ENCODE measurements around the gene TUBB1. TPM values are rescaled to one million over a fixed set of nuclear protein-coding genes. Genes with fewer than 3 reads are reported as not detected.

The TUBB1 gene
- total and polyA plus RNA-seq, 2 of the 13 experiments (the other 11 are each of a cell fraction or from before 2014, with no cell fraction given): 0.11 to 57.6 TPM

DNA sequence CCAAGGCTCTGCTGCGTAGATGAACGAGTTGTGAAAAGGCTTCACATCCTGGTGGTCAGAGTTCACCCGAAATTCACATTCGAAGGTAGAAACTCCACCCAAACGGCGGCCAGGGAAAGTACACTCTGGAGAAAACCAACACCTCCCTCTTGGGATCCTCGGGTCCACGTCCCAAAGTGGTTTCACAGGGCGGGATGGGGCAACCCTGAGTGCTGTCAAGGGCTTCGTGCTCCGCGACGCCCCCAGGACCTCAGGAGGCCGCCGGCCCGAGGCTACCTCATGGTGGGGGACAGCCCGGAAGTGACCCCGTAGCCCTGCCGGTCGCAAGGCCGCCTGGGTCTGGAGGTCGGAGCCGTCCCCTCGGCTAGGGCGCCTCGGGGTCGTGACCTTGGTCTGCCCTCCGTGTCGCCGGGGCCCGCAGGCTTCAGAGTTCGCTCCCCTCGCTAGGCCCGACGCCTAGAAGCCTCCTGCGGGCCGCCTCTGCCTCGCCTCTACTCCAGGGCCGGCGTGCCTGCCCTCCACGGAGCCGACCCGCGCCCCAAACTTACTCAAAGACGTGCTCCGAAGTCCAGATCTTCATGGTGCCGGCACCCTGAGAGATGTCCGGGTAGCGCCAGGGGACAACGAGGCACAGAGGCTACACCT is 23.0 kb downstream of the TUBB1 start, which contains the start of gene PRELID3B (continued):
- TF ChIP-seq CHD2 (IDR thresholded peaks at IDR 0.05; ENCODE audit: low read depth, low read length) (no peak), ZNF724P (CRISPR knock-in tag; IDR thresholded peaks at IDR 0.05; ENCODE audit: borderline replicate concordance) (no peak; the same call in 1 of the 2 replicates), ZNF501 (CRISPR knock-in tag; IDR thresholded peaks at IDR 0.05) (peak; percentile 59; the same call in 1 of the 2 replicates), ZMYM2 (CRISPR knock-in tag; IDR thresholded peaks at IDR 0.05) (no peak), JUND (CRISPR knock-in tag; IDR thresholded peaks at IDR 0.05) (no peak), DNMT1 (CRISPR knock-in tag; IDR thresholded peaks at IDR 0.05) (peak; percentile 67; the same call in 1 of the 2 replicates), NCOR1 (IDR thresholded peaks at IDR 0.05; ENCODE audit: borderline replicate concordance, low read length) (no peak), FOXJ3 (CRISPR knock-in tag; IDR thresholded peaks at IDR 0.05; ENCODE audit: borderline replicate concordance) (no peak), RBAK (CRISPR knock-in tag; IDR thresholded peaks at IDR 0.05) (no peak), FOXO1 (CRISPR knock-in tag; IDR thresholded peaks at IDR 0.05) (no peak), ZSCAN31 (CRISPR knock-in tag; IDR thresholded peaks at IDR 0.05; ENCODE audit: low read depth) (peak; percentile 20; the same call in 1 of the 2 replicates), FOSL2 (CRISPR knock-in tag; IDR thresholded peaks at IDR 0.05) (0 out of 2 replicates have a peak, but pooled peaks have one; percentile 6), HNRNPH1 (optimal IDR thresholded peaks at IDR 0.05; ENCODE audit: low read depth, low read length) (no peak), ZNF510 (CRISPR knock-in tag; IDR thresholded peaks at IDR 0.05; ENCODE audit: low read depth) (no peak), ZNF260 (CRISPR knock-in tag; IDR thresholded peaks at IDR 0.05; ENCODE audit: borderline replicate concordance, low read depth) (no peak), THYN1 (CRISPR knock-in tag; IDR thresholded peaks at IDR 0.05; ENCODE audit: borderline replicate concordance, low read depth) (no peak), ZNF468 (CRISPR knock-in tag; IDR thresholded peaks at IDR 0.05) (no peak), NFIB (CRISPR knock-in tag; IDR thresholded peaks at IDR 0.05; ENCODE audit: borderline replicate concordance) (no peak), ZNF451 (CRISPR knock-in tag; IDR thresholded peaks at IDR 0.05) (peak; percentile 68; the same call in 1 of the 2 replicates), NR1H2 (CRISPR knock-in tag; IDR thresholded peaks at IDR 0.05; ENCODE audit: borderline replicate concordance, low read depth) (peak; percentile 70; the same call in 1 of the 2 replicates), NCOA5 (CRISPR knock-in tag; IDR thresholded peaks at IDR 0.05) (no peak), ZFY (CRISPR knock-in tag; IDR thresholded peaks at IDR 0.05) (peak; percentile 83)
- TF ChIP-seq, protein P1, sequence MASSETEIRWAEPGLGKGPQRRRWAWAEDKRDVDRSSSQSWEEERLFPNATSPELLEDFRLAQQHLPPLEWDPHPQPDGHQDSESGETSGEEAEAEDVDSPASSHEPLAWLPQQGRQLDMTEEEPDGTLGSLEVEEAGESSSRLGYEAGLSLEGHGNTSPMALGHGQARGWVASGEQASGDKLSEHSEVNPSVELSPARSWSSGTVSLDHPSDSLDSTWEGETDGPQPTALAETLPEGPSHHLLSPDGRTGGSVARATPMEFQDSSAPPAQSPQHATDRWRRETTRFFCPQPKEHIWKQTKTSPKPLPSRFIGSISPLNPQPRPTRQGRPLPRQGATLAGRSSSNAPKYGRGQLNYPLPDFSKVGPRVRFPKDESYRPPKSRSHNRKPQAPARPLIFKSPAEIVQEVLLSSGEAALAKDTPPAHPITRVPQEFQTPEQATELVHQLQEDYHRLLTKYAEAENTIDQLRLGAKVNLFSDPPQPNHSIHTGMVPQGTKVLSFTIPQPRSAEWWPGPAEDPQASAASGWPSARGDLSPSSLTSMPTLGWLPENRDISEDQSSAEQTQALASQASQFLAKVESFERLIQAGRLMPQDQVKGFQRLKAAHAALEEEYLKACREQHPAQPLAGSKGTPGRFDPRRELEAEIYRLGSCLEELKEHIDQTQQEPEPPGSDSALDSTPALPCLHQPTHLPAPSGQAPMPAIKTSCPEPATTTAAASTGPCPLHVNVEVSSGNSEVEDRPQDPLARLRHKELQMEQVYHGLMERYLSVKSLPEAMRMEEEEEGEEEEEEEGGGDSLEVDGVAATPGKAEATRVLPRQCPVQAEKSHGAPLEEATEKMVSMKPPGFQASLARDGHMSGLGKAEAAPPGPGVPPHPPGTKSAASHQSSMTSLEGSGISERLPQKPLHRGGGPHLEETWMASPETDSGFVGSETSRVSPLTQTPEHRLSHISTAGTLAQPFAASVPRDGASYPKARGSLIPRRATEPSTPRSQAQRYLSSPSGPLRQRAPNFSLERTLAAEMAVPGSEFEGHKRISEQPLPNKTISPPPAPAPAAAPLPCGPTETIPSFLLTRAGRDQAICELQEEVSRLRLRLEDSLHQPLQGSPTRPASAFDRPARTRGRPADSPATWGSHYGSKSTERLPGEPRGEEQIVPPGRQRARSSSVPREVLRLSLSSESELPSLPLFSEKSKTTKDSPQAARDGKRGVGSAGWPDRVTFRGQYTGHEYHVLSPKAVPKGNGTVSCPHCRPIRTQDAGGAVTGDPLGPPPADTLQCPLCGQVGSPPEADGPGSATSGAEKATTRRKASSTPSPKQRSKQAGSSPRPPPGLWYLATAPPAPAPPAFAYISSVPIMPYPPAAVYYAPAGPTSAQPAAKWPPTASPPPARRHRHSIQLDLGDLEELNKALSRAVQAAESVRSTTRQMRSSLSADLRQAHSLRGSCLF (CRISPR knock-in tag; IDR thresholded peaks at IDR 0.05; ENCODE audit: borderline replicate concordance): peak; percentile 13; the same call in 1 of the 2 replicates
- TF ChIP-seq, protein P2, sequence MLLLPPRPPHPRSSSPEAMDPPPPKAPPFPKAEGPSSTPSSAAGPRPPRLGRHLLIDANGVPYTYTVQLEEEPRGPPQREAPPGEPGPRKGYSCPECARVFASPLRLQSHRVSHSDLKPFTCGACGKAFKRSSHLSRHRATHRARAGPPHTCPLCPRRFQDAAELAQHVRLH (CRISPR knock-in tag; IDR thresholded peaks at IDR 0.05; ENCODE audit: borderline replicate concordance, low read depth): no peak
